Medulla oblongata (tissue), 1 donor: ENCODE results near the gene MED22.
A peak's percentile ranks its signal among the peaks of the same experiment; 100 is the strongest.
"Not testable (repeated sequence)": the region's sequence is repeated elsewhere in the genome, so short reads cannot be mapped to it uniquely, and the experiment has no call there.

Experiments used
- DNase-seq: peaks from one replicate; pipeline ENCODE4 v3.0.0-alpha.2; 2015; ENCODE audit errors: extremely low spot score

Gene MED22

DNA sequence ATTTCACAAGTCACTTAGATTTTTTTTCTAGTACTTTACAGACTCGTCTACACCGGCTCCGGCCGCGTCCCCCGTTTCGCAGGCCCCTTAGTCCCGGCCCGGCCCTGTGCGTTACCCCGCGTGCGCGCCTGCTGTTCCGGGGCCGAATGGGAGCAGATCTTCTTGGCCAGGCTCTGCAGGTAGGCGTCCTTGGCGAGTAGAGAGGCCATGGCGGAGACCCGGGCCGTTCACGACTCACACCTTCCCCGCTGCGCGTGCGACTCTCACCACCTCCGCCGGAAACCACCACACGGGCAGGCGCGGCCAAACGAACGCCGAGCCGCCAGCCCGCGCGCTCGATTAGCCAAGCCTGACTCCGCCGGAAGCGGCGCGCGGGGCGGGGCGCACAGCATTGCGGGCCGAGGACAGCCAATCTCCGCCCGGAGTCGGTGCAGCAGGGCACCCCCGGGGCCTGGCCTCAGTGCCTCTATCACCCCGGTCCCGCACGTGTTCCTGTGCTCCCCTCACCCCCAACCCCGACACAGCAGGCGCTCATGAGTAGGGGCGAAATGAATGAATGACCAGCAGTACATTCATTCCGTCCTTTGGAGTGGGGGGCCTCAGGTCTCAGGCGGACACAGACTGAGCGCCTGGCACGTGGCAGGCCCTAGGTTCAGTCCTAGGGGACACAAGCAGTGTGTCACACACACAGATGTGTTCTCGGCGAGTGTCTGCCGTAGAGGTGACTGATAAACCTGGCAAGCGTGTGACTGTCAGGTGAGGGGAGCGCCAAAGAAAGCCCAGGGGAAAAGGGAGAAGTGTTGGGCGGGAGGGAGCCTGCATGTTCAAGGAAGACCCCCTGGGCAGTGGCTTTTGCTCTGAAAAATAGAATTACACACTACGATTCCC, 11.8 kb downstream of the MED22 start, which contains the start of gene SURF6:
Gene SURF6 (minus strand): TSS at position 265 of the 888 bp plus-strand sequence. CDS start 56 bp downstream, at position 209.
- DNase-seq: peak; percentile 89

DNA sequence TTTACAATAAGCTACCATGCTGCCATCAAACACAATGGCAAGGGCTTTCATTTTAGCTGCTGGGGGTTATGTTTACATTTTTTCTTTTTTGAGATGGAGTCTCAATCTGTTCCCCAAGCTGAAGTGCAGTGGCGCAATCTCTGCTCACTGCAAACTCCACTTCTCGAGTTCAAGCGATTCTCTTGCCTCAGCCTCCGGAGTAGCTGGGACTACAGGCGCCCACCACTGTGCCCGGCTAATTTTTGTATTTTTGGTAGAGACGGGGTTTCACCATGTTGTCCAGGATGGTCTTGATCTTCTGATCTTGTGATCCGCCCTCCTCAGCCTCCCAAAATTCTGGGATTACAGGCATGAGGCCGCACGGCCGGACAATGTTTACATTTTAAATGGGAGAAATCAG, 13.0 kb downstream of the MED22 start:
- DNase-seq: not testable (repeated sequence)

DNA sequence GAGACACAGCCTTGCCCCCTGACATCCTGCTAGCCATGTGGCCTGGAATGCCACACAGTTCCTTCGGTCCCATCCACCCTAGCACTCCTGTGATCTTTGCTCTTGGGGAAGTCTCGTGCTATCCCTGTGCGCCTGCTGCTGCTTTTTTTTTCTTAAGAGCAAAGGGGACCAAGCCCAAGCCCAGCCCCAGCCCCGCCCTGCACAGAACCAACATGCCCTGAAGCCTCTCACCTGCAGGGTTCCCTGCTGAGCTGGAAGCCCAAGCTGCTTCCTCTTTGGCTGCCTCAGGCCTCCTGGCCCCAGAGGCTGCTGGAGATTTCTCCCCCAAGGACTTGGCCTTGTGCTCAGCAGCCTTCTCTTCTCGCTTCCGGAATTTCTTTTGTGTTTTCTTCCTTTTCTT, 13.8 kb downstream of the MED22 start:
- DNase-seq: no peak

DNA sequence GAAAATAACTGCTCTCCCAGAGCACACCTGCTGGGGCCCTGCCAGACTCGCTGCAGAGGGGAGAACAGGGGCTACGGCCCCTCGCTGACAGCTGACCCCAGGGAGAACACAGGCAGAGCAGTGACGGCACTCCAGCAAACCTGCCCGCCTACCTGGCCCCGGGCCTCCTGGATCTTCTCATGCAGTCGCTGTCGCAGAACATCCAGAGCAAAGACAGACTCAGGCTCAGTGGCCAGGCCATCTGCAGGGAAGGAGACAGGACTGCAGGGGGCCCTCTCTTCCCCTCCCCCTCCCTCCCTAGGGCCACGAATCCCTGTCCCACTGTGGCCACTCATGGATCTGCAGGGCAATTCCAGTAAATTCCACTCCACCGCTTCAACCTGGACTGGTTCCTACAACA, 14.4 kb downstream of the MED22 start:
- DNase-seq: no peak

DNA sequence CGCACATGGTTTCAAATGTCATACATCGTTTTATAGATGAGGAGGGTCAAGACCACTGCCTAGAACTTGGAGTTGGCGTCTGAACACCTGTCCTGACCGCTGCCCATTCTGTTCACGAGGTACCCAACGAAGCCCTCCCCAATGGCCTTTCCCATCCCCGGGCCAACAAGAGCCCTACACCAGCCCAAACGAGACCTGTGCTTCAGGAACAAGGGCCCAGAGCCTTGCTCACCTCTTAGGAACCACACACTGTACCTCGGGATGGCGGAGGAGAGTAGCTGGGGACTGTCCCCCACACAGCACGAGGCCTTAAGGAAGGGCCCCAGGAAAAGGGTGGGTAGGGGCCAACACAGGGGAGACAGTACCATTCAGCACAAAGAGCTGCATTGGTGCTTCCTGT, 14.9 kb downstream of the MED22 start:
- DNase-seq: no peak

DNA sequence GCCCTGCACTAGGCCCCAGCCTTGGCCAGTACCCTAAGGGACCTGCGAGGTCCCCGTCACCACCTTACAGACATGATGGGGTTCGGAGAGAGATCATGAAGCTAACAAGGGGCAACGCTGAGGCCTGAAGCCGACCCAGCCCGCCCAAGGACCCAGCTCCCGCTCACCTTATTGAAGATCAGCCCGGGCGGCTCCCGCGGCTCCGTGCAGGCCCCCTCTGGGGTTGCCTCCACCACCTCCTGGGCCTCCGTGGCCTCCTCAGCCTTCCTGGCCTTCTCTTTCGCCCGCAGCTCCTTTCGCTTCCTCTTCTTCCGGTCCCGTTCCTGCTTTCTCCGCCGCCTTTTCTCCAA, 15.6 kb downstream of the MED22 start:
- DNase-seq: no peak

DNA sequence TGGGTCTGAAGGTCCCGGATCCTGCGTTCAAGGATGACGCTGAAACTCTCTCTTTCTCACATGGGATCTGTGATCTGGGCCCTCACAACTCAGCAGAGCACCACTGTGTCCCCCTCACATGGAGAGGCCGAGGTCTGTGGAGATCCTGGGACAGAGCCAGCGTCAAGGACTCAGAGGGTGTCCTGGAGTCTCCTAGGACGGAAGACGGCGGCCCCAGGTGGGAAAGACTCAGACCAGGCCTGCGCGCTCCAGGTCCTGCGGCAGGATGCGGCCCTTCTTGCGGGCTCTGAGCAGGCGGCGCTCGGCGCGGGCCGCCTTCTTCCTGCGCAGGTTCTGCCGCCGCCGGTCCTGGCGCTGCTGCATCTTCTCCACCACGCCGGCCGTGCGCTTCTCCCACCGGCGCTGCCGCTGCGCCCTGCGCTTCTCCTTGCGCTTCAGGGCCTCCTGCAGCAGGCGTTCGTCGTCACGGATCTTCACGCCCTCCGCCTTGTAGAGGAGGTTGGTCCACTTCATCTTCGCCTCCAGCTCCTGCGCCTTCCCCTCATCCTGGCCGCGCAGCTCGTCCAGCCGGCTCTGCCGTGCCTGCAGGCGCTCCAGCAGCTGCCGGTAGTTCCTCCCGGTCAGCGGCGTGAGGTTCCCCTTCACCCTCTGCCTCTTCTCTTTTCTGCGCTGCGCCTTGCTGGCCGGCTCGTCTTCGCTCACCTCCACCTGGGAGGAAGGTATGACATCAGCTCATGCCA, 16.1 kb downstream of the MED22 start:
- DNase-seq: no peak

DNA sequence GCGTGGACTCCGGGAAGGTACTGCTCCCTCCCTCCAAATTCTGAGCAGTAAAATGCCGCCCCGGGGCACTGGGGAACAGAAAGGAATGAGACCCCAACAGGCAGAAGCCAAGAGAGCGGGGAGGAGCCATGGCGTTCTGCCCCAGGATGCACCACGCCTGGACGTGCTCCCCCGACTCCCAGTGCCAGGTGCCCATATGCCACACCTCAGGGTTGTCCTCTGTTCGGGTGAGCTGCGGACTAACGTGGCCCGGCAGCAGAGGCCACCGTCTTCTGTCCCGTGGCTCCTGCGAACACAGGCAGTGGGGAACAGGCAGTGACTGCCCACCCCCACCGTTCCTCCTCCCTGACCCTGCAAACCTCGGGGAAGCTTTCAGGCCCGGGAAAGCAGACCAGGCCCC, 16.7 kb downstream of the MED22 start:
- DNase-seq: no peak

DNA sequence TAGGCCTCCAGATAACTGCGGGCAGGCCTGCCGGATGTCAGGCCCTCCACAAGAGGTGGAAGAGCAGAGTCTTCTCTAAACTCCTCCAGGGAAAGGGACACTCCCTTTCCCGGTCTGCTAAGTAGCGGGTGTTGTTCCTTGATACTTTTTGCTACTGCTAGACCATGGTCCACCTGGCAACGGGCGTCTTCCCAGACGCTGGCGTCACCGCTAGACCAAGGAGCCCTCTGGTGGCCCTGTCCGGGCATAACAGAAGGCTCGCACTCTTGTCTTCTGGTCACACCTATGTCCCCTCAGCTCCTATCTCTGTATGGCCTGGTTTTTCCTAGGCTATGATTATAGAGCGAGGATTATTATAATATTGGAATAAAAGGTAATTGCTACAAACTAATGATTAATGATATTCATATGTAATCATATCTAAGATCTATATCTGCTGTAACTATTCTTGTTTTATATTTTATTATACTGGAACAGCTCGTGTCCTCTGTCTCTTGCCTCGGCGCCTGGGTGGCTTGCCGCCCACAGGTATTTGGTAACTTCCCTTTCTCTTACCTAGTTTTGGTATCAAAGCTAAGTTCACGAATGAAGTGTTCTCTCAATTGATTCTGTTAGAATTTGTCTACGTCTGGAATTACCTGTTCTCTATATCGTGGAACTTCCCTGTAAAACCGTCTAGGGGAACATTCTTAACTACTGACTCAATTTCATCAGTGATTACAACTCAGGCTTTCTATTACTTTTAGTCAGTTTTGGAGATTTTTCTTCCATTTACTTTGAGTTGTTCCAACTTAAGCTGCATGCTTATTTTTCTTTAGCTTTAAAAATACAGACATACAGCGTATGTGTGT, 18.4 kb downstream of the MED22 start:
- not testable (repeated sequence) for DNase-seq

DNA sequence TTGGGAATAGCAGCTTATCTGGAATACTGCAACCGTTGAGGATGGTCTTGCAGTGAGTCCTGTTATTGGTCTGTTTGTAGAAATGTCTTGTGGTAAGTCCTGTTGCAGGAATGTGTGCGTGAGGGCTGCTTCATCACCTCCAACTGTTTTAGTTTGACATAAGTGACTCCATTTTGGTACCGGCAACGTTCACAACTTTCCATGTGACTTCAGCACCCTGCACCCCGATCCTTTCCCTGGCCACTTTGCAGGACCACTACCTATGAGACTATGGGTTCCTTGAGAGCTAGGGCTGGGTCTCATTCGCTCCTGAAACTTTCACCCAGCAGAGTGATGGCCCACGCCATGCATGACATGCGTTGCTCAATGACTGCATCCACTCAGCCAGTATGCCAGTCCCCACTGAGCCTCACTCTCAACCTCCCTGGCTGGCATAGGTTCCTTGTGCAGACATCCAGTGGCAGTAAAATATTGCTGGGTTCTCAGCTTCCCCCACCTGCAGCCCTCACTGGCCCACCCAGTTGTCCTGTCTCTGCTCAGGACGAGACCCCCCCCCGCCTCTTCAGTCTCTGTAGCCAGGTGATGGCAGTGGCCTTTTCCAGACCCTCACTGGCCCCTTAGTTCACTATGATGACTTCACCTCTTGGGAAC, 20.0 kb downstream of the MED22 start:
- no peak for DNase-seq

DNA sequence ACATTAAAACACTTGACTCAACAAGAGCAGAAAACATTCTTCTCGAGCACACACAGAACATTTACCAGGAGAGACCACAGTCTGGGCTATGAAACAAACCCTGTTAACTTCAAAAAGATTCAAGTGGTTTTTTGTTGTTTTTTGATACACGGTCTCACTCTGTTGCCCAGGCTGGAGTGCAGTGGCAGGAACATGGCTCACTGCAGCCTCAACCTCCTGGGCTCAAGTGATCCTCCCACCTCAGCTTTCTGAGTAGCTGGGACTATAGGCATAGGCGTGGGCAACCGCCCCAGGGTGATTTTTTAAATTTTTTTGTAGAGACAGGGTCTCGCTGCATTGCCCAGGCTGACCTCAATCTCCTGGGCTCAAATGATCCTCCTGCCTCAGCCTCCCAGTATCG, 20.9 kb downstream of the MED22 start:
- DNase-seq: not testable (repeated sequence)

DNA sequence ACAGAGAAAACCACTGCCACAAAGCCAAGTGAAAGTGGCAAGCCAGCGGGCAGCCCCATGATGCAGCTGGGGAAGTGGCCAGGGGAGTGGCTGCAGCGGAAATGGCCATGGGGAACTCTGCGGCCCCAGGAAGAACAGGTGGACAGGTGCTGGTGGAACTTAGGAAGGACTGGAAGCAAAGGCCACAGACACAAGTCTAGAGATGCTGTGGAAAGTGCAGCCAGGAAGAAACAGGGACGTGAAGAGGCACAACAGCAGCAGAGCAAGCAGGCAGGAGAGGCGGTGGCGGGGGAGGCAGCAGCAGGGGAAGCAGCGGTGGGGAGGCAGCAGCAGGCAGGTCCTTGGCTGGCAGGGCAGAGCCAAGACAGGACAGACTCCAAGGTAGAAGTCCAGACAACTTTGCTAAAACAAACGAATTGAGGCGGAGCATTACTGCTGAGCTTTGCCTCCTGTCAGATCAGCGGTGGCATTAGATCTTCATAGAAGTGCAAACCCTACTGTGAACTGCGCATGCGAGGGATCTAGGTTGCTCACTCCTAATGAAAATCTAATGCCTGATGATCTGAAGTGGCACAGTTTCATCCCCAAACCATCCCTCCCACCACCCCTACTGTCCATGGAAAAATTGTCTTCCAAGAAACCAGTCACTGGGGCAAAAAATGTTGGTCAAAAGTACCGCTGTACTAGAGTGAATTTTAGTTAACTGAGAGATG, 23.8 kb downstream of the MED22 start:
- no peak for DNase-seq

DNA sequence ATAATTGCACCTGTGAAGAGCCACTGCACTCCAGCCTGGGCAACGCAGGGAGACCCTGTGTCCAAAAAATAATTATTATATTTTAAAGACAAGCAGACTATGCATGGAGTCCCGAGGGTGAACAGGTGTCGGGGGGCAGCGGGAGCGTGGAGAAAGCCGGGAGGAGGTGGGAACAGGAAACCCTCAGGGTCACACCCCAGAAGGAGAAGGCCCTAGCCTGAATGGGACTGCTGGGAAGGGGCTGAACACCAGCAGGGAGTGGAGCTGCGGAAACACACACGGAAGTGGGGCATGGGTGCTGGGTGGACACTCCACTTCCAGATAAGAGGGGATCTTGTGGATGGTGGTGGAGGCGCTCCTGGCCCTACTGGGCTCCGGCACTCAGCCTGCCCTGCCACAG, 24.7 kb downstream of the MED22 start:
- DNase-seq: no peak

DNA sequence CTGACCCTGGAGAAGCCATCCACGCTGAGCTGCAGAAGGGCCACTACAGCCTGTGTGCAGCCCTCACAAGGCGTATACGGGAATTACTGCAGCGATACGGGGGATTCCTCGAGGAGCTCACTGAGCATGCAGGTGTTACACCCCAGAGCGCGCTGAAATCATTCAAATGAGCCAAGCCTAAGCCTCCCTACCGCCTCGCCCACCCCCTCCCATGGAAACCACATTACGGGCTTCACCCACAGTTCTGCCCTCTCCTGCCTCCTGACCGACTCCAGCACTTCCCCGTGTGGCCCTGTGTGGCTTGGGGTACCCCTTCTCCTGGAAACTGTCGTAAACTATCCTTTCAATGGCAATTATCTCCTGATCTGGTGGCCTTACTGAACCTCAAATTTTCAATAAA, 25.2 kb downstream of the MED22 start:
- no peak for DNase-seq

DNA sequence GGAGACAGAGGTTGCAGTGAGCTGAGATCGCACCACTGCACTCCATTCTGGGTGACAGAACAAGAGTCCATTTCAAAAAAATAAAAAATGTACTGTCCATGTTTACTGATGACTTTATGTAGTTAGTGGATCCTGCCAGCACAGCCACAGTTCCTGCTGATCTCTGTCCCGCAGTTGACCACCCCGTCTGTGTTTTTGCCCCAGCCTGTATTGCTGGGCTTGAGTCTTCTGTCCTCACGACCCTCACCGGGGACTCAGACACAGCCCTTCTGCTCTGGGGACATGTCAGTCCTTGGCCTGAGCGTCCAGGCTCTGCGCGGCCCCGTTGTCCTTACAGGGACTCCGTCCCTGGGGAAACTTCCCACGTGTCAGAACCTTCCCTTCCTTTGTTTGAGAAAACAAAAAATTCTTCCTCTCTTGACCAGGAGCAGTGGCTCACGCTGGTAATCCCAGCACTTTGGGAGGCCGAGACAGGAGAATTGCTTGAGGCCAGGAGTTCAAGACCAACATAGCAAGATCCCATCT, 26.5 kb downstream of the MED22 start:
- DNase-seq: no peak

DNA sequence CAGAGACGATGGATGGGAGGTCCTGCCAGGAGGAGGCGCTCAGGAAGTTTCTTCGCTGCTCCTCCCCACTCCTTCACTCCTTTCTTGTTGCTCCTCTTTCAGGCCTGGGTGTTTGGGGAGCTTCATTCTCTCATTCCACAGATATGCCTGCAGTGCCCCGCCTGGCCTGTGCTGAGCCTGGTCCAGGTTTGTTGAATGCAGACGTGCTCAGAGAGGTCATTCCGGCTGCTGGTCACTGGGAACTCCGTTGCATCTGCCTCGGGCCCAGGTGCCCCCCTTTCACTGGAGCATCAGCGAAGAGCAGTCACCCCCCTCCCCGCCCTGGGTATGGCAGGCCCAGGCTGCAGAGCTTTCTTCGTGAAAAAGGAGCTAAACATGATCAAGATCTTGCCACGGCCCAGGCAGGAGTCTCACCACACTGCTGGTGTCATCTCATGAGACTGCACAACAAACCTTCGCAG, 27.5 kb downstream of the MED22 start:
- no peak for DNase-seq

DNA sequence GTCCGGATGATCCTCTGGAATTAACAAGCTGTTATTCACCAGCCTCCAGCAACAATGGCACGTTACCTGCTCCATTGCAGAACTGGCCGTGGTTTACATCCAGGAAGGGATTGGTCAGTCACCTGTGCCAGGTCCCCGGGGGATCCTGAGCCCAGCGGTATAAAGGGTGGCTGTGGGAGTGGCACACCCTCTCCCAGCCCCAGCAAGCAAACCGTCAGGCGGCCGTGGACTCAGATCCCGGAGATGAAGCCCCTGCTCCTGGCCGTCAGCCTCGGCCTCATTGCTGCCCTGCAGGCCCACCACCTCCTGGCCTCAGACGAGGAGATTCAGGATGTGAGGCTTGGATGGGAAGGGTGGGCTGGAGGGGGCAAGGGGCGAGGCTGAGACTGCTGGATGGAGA, 30.4 kb downstream of the MED22 start:
- not testable (repeated sequence) for DNase-seq

DNA sequence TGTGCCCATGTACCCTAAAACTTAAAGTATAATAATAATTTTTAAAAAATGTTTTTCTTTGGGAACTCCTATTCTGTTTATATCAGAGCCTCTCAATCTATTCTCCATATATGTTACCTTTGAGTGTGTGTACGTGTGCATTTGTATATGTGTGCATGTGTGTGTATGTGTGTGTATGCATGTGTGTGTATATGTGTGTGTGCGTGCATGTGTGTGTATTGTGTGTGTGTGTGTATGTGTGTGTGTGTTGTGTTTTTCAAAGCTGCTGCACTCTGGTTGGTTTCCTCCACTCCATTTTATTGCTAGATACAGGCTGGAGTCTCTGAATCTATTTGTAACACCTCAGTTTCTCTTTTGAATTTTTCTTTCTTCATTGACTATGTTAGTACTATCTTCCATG, 31.9 kb downstream of the MED22 start:
- no peak for DNase-seq

DNA sequence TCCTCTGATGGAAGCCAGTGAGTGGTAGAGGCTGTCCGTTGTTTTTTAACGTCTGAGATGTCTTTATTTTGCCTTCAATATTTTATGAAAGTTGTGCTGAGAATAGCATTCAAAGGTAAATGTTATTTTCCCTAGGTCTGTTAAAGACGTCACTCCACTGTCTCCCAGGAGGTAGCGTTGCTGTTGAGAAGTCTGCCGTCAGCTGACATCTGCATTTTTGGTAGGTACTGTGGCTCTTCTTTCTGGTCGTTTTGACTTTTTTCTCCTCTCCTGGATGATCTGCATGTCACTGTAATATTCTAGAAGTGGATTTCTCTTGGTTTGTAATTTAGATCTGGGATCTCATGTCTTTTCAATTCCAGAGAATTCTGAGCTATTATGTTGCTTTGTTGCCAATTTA, 38.3 kb downstream of the MED22 start:
- no peak for DNase-seq

DNA sequence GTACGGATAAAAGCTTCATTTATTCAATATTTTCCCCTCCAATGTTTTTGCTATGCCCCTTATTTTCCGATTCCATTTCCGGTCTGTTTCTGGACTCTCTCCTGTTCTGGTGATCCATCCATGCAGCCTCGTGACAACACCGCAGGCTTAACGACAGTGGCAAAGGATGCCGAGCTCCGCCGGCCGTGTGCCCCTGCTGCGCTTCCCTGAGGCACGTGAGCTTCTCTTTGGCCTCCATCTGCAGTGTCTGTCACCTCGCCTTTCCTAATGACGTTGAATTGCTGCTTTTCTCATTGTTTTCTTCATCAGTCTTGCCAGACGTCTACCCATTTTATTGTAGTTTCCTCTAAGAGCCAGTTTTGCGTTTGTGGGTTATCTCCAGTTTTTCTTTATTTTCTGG, 40.6 kb downstream of the MED22 start:
- DNase-seq: no peak
